Adipocyte (in vitro differentiated cells): ENCODE data around the gene SCNN1A.

Source experiments
- DNase-seq: peaks from one replicate; pipeline ENCODE4 v3.0.0-alpha.2; 2015; ENCODE audit warnings: low read depth
- H3K27me3 ChIP-seq: replicated peaks from 2 replicates; pipeline ENCODE4 v1.7.0; 2013; ENCODE audit warnings: mild to moderate bottlenecking, low read length, moderate library complexity; ENCODE audit not compliant: control insufficient read depth, insufficient read depth
- H3K36me3 ChIP-seq: 2 replicates; pipeline ENCODE4 v1.7.0; 2013; ENCODE audit warnings: low read length, mild to moderate bottlenecking, moderate library complexity; ENCODE audit not compliant: control insufficient read depth, insufficient read depth, severe bottlenecking
- H3K4me1 ChIP-seq: 2 replicates; pipeline ENCODE4 v1.7.0; 2013; ENCODE audit warnings: mild to moderate bottlenecking, low read length, moderate library complexity; ENCODE audit not compliant: control insufficient read depth, insufficient read depth
- H3K4me3 ChIP-seq: 2 replicates; pipeline ENCODE4 v1.7.0; 2013; ENCODE audit warnings: mild to moderate bottlenecking, low read length, moderate library complexity
- H3K9ac ChIP-seq: 2 replicates; pipeline ENCODE4 v1.7.0; 2013; ENCODE audit warnings: mild to moderate bottlenecking, low read length, moderate library complexity
- H3K9me3 ChIP-seq: 2 replicates; pipeline ENCODE4 v1.7.0; 2013; ENCODE audit warnings: mild to moderate bottlenecking, low read length, moderate library complexity; ENCODE audit not compliant: control insufficient read depth

SCNN1A gene

GRCh38 chr12:6383572-6384498 is 8.5 kb upstream of the SCNN1A start, which contains the start of gene LTBR:
Gene LTBR, plus strand, starts transcription at chr12:6384162. Its CDS starts 197 bp downstream, at chr12:6384359.
- peak within 1 kb of the TSS; percentile 96 for H3K4me3 ChIP-seq
- H3K36me3 ChIP-seq, result peaks cover 31% of the 10 kb centered on the region
- DNase-seq, result peak; percentile 99
- H3K4me1 ChIP-seq, result peaks cover 47% of the 10 kb centered on the region
- no peaks in the 10 kb centered on the region for H3K27me3 ChIP-seq
- H3K9me3 ChIP-seq, result no peaks in the 10 kb centered on the region
- peak within 1 kb of the TSS; percentile 96 for H3K9ac ChIP-seq

- H3K9me3 ChIP-seq, result no peaks in the 10 kb centered on the region
- H3K4me1 ChIP-seq, result peaks cover 39% of the 10 kb centered on the region
- H3K4me3 ChIP-seq, result peak overlapping the region; percentile 96
- no peak for DNase-seq
- H3K9ac ChIP-seq, result peak overlapping the region; percentile 96
- H3K36me3 ChIP-seq, result peaks cover 22% of the 10 kb centered on the region
- no peaks in the 10 kb centered on the region for H3K27me3 ChIP-seq
These were observed 7.6 kb upstream of the SCNN1A start for GRCh38 chr12:6382982-6383381.

- H3K4me1 ChIP-seq, result peaks cover 38% of the 10 kb centered on the region
- no peak overlapping the region for H3K9ac ChIP-seq
- H3K9me3 ChIP-seq, result no peaks in the 10 kb centered on the region
- no peak overlapping the region for H3K4me3 ChIP-seq
- no peak for DNase-seq
- peaks cover 16% of the 10 kb centered on the region for H3K36me3 ChIP-seq
- no peaks in the 10 kb centered on the region for H3K27me3 ChIP-seq
These were observed 7.0 kb upstream of the SCNN1A start for GRCh38 chr12:6382371-6382770.

- H3K27me3 ChIP-seq, result no peaks in the 10 kb centered on the region
- no peaks in the 10 kb centered on the region for H3K36me3 ChIP-seq
- no peaks in the 10 kb centered on the region for H3K9me3 ChIP-seq
- H3K4me1 ChIP-seq, result peaks cover 41% of the 10 kb centered on the region
- DNase-seq, result peak; percentile 66
- no peak overlapping the region for H3K9ac ChIP-seq
- no peak overlapping the region for H3K4me3 ChIP-seq
These were observed 5.1 kb upstream of the SCNN1A start for GRCh38 chr12:6380141-6381121.

- Histone ChIP-seq H3K9me3 (no peaks in the 10 kb centered on the region), H3K36me3 (no peaks in the 10 kb centered on the region), H3K9ac (no peak overlapping the region), H3K4me3 (no peak overlapping the region), H3K4me1 (peaks cover 38% of the 10 kb centered on the region), H3K27me3 (no peaks in the 10 kb centered on the region)
- no peak for DNase-seq
These were observed 3.5 kb upstream of the SCNN1A start for GRCh38 chr12:6378709-6379472.

GRCh38 chr12:6377667-6377994 is 2.3 kb upstream of the SCNN1A start:
- Histone ChIP-seq H3K9me3 (no peaks in the 10 kb centered on the region), H3K36me3 (no peaks in the 10 kb centered on the region), H3K4me1 (peaks cover 45% of the 10 kb centered on the region), H3K9ac (peak overlapping the region; percentile 91), H3K27me3 (no peaks in the 10 kb centered on the region), H3K4me3 (no peak overlapping the region)
- peak; percentile 42 for DNase-seq

GRCh38 chr12:6376870-6377666 is 1.7 kb upstream of the SCNN1A start:
- DNase-seq, result no peak
- Histone ChIP-seq H3K9ac (peak overlapping the region; percentile 91), H3K9me3 (no peaks in the 10 kb centered on the region), H3K36me3 (no peaks in the 10 kb centered on the region), H3K4me1 (peaks cover 49% of the 10 kb centered on the region), H3K4me3 (peak overlapping the region; percentile 63), H3K27me3 (no peaks in the 10 kb centered on the region)

GRCh38 chr12:6376079-6376869 is 911 bp upstream of the SCNN1A start:
- H3K27me3 ChIP-seq, result no peaks in the 10 kb centered on the region
- peak overlapping the region; percentile 91 for H3K9ac ChIP-seq
- H3K4me1 ChIP-seq, result peaks cover 54% of the 10 kb centered on the region
- no peaks in the 10 kb centered on the region for H3K36me3 ChIP-seq
- no peaks in the 10 kb centered on the region for H3K9me3 ChIP-seq
- peak; percentile 71 for DNase-seq
- peak overlapping the region; percentile 63 for H3K4me3 ChIP-seq

- Histone ChIP-seq H3K36me3 (no peaks in the 10 kb centered on the region), H3K4me1 (peaks cover 66% of the 10 kb centered on the region), H3K27me3 (no peaks in the 10 kb centered on the region), H3K9ac (peak overlapping the region; percentile 91), H3K4me3 (no peak overlapping the region), H3K9me3 (no peaks in the 10 kb centered on the region)
- DNase-seq, result no peak
These were observed 590 bp downstream of the SCNN1A start for GRCh38 chr12:6374786-6375160.
